ENCODE data around the gene WDR31. TPM values are rescaled to one million over a fixed set of nuclear protein-coding genes. Genes with fewer than 3 reads are reported as not detected.

WDR31 gene
- total RNA-seq, 1 donor from 2014 or later, result 9.3 TPM

DNA sequence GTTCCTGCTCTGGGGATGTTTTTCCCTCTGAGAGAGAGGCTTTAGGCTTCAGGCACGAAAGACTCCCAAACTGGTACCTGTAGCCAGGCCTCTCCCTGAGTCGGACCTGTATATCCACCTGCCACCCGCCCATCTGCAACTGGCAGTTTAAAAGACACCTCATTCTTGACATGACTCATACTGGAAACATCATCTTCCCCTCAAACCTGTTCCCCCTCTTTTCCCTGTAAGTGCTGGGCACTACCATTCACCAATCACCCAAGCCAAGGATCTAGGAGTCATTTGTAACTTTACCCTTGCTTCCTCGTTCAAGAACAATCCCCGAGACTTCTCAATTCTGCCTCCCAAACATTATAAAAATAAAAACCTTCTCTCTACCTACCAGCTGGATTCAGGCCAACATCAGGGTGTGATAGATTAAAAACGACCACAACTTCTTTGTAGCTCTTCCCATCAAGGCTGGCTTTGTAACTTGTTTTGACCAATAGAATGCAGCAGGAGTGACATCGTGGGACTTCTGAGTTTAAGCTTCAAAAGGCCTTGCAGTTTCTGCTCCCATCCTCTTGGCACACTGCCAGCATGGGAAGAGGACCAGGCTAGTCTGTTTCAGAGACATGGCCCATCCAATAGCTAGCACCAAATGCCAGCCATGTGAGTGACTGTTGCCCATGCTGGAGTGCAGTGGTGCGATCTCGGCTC, 1.8 kb upstream of the WDR31 start:
- peak; percentile 43 for DNase-seq (ENCODE audit: low read depth)

DNA sequence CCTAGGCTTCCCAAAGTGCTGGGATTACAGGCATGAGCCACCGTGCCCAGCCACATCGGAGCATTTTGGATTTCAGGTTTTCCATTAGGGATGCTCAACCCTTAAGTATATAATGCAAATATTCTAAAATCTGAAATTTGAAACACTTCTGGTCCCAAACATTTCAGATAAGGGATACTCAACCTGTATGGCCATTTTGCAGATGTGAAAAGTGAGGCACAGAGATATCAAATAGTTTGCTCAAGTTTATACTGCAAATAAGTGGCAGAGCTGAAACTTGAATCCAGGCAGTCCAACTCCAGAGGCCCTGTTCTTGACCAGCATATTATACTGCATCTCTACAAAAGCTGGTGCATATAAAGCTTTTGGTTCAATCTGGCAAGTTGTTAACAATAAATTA, 2.4 kb downstream of the WDR31 start:
- no peak for DNase-seq (ENCODE audit: low read depth)

GRCh38 chr9:113331780-113332179, 8.3 kb downstream of the WDR31 start:
- no peak for DNase-seq (ENCODE audit: low read depth)

- no peak for DNase-seq (ENCODE audit: low read depth)
These were observed 11.9 kb downstream of the WDR31 start for GRCh38 chr9:113328045-113328782.

DNA sequence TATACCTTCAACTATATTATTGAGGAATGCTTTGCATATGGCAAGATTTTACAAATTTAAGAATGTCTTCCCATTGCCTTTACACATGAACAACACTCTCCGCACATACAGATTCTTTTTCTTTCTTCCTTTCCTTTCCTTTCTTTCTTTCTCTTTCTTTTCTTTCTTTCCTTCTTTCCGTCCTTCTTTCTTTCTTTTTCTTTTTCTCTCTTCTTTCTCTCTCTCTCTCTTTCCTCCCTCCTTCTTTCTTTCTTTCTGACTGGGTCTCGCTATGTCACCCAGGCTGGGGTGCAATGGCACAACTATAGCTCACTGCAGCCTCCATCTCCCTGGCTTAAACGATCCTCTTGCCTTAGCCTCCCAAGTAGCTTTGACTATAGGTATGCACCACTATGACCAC, 13.8 kb downstream of the WDR31 start:
- DNase-seq (ENCODE audit: low read depth), result no peak

DNA sequence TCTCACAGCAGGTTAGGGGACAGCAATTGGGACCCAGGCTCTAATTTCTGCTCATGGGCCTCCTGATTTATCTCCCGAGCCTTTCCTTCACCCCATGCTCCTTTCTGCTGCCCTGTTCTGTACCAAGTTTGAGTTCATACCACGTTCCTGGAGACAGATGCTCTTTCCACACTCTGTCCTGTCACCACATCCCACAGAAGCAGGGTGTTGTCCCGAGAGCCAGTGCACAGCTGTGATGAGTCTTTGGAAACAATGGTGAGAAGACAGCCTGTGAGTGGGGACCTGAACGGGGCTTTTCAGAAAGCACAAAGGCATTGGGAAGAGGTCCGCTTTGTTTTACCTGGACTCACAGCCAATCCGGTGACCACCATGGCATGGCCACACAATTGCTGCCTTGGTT, 17.4 kb downstream of the WDR31 start:
- DNase-seq (ENCODE audit: low read depth), result no peak

- DNase-seq (ENCODE audit: low read depth), result no peak
These were observed 20.0 kb downstream of the WDR31 start for GRCh38 chr9:113320051-113320450.

DNA sequence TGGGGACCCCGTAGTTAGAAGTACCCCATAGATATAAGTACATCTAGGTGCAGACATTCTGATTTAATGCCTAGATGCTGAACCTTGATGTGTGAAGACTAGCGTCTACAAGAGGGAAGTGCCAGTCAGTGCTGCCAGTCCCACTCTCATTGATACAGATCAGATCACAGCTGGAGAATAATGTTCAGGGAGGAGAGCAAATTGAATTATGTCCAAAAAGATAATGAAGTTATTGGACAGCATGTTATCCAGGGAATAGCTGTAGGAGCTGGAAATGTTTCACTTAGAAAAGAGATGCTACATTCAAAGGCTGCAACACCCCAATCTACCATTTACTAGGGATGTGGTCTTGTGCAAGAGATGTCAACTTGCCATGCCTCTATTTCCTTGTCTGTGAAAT, 21.0 kb downstream of the WDR31 start:
- no peak for DNase-seq (ENCODE audit: low read depth)

- no peak for DNase-seq (ENCODE audit: low read depth)
These were observed 22.3 kb downstream of the WDR31 start for GRCh38 chr9:113317777-113318176.

DNA sequence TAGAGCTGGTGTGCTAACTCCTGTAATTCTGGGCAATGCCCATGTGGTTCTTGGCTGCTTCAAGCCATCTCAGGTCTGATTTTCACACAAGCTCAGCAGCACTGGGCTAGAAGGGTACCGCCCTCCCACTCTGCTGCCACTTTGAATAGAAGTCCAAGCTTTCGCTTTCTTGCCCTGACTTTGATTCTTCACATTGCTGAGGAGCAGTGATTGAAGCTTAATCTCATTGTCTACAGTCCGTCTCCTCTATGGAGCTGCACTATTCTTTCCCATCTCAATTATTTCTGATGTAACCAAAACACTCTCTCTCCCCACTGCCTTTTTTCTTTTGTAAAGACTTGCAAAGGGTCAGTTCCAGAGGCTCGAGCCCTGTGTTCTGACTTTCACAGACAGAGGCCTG, 24.0 kb downstream of the WDR31 start:
- no peak for DNase-seq (ENCODE audit: low read depth)

DNA sequence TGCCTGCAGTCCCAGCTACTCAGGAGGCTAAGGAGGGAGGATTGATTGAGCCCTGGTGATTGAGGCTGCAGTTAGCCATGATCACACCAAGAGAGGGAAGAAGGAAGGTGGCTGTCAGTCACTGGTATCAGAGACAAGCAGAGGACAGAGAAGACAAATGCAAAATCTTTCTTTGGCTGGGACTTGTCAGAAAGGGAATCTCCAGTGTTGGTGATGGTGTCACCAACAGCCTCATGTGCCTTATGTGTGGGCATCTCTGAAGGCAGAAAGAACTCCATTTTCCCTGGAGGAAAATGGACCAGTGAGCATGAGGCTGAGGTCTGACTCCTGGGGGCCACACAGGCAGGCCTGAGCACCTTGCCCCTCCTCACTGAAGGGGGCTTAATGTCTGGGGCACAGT, 24.8 kb downstream of the WDR31 start:
- DNase-seq (ENCODE audit: low read depth), result no peak

- no peak for DNase-seq (ENCODE audit: low read depth)
These were observed 26.8 kb downstream of the WDR31 start for GRCh38 chr9:113313261-113313660.

GRCh38 chr9:113311961-113312360, 28.1 kb downstream of the WDR31 start:
- DNase-seq (ENCODE audit: low read depth), result no peak

GRCh38 chr9:113310538-113310937, 29.5 kb downstream of the WDR31 start:
- DNase-seq (ENCODE audit: low read depth), result no peak

DNA sequence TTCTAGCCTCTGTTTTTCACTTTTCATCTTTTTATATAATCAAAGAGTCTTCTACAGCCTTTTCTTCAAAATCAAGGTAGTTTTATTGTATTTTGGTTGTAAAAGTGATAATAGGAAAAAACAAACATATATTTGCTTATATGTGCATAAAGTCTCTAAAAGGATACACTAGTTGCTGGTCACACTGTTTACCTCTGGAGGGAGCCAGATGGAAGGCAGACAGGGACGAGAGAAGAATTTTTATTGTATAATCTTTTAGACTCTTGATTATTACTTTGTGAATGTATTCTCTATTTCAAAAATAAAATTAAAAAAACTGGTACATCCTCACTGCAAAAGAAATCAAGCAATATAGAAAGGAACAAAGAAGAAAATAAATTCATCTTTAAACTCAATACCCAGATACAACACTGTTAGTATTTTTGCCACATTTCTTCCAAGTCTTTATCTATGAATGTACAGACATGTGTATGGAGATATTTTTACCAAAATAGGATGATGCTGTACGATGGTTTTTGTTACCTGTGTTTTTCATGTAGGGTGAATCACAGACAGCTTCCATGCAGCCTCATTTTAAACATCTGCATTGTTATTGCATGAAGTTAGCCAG, 30.8 kb downstream of the WDR31 start:
- DNase-seq (ENCODE audit: low read depth), result peak; percentile 40

DNA sequence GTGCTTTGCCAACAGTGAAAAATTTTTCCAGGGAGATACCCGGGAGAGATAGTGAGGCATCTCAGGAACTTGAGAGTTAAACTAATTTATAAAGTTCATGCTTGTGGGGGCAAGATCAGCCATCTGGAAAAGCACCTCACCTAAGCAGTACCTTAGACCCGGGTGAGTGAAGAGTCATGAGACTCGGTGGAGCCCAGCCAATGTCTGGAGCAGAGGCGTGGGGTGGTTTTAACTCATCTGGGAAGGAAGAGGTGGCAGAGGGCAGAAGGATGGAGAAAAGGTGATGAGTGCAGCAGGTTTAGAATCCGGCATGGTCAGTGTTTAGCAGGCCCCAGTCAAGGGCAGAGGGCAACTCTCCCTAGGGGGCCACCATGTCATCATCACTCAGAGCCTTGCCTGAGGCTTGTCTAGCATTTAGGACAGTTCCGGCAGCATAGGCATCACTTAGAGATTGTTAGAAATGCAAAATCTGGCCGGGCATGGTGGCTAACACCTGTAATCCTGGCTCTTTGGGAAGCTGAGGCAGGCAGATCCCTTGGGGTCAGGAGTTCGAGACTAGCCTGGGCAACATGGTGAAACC, 32.6 kb downstream of the WDR31 start:
- peak; percentile 41 for DNase-seq (ENCODE audit: low read depth)

- no peak for DNase-seq (ENCODE audit: low read depth)
These were observed 33.5 kb downstream of the WDR31 start for GRCh38 chr9:113306566-113306965.

DNA sequence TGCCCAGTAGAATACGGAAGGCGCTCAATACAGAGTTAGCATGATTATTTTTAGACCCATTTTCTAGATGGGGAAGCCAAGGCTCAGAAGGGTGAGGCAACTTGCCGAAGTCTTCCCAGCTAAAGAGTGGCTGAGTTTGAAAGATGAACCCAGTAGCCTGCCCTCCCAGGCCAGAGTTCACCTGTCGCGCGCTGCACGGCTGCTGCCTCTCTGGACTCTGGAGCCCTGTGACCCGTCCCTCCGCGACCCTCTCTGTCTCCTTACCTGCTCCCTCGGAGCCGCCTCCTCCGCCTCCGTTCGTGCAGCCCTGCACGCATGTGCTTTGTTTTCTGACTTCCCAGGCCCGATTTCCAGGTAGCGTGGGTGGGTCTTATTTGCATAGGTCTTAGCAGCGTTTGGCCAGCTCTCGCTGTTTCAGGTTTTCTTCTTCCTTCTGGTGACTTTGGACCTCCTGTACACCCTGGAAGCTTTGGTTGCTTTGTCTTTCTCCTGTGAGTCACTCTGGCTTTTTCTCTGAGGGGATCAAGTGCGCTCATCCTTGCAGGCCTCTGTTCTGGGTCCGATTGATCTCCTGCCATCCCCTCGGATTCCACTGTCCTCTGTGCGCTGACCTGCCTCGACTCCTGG, 37.2 kb downstream of the WDR31 start, which contains the start of gene RNF183:
Gene RNF183 (minus strand): TSS at position 585 of the 627 bp plus-strand sequence. CDS start 5,192 bp downstream, outside the sequence.
- peak; percentile 87 for DNase-seq (ENCODE audit: low read depth)

DNA sequence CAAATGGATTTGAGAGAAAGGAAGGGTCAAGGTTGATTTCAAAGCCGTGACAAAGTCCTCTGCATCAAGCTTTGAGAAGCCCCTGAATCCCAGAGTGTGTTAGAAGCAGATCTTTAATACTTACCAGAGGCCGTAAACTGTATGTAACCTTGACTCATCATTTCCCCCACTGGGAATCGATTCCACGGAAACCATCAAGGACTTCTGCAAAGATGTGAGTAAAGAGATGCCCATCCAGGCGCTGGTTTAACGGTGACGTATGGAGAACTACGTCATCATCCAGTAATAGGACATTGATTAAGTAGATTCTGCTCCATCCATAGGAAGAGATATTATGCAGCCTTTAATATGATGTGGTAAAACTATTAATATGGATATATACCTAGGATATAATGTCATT, 38.5 kb downstream of the WDR31 start:
- DNase-seq (ENCODE audit: low read depth), result no peak

- peak; percentile 35 for DNase-seq (ENCODE audit: low read depth)
These were observed 40.2 kb downstream of the WDR31 start for GRCh38 chr9:113299800-113300292.

DNA sequence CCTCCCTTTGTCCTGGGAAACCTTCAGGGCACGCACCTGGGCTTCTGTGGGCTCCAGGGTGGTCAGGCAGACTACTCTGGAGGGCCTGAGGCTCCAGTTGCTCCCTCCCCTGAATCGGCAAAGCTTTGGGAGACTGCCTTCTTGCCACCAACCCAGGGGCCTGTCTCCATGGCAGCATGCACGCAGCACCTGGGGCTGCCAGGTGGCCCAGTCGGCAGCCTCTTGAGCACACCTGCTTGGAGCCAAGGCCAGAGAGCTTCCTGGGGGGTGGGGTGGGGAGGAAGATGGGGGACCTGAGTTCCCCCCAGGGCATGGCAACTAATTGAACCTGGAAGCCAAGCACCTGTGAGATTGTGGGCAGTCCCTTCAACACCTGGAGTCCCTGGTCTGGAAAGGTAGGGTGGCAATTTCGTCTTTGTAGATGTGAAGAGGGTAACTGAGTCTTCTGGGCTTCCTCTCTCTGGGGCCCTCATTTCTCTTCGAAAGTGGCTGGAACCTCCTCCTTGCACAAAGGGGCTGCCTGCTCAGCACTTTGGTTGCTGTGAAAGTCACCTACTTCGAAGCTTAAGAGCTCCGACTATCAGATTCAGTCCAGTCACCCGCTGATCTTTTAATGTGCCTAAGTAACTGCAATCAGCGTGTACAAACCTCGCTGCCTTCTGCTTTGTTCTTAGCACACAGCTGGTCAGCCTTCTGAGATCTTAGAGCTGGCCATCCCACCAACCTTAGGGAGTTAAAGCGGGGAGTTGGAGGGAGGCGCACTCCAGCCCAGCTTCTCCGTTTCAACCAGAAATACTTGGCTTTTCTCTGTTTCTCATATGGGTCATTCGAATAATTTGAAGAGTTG, 40.9 kb downstream of the WDR31 start:
- DNase-seq (ENCODE audit: low read depth), result no peak
